PC-3 (cell line): ENCODE results near the gene TSEN54. TPM values are rescaled to one million over a fixed set of nuclear protein-coding genes. Genes with fewer than 3 reads are reported as not detected.

Source experiments
- ATAC-seq: fragments of 200-7000 bp; cut with Tn5 transposase; 2 replicates; pipeline ENCODE4 v1.9.1; 2020; ENCODE audit warnings: mild to moderate bottlenecking, moderate library complexity
- BruUV-seq: library from RNA; stranded (reverse); fragments of 400-500 nt; replicated peaks from 2 replicates; lab custom pipeline; 2021; lab: Mats Ljungman, UMichigan
- CTCF ChIA-PET: fragments of 300-600 bp; sonication (Branson Sonifier 250); formaldehyde crosslinking; loops from one replicate; lab custom pipeline; 2022; ENCODE audit warnings: antibody characterized with exemption; lab: Charles Lee
- POLR2A ChIA-PET: fragments of 300-600 bp; sonication (Branson Sonifier 250); formaldehyde crosslinking; loops from one replicate; lab custom pipeline; 2022; ENCODE audit warnings: antibody characterized with exemption; ENCODE audit not compliant: unreplicated experiment; lab: Charles Lee
- DNase-seq: peaks from one replicate; pipeline ENCODE4 v3.0.0-alpha.2; 2015
- H2AFZ ChIP-seq: fragments of 300-600 bp; sonication (generic); 2 replicates; pipeline ENCODE4 v1.6.0; 2016; ENCODE audit warnings: antibody characterized with exemption, low read length
- H3F3A ChIP-seq: fragments of 300-600 bp; sonication (generic); one replicate; pipeline ENCODE4 v1.6.0; 2017; ENCODE audit warnings: antibody characterized with exemption, low read length, control low read depth, mild to moderate bottlenecking; ENCODE audit not compliant: unreplicated experiment
- H3K27ac ChIP-seq: fragments of 300-600 bp; sonication (generic); 2 replicates; pipeline ENCODE4 v1.5.1; 2016; ENCODE audit warnings: mild to moderate bottlenecking, low read length
- H3K27me3 ChIP-seq: fragments of 300-600 bp; sonication (generic); 2 replicates; pipeline ENCODE4 v1.6.1; 2016; ENCODE audit warnings: low read length, mixed read lengths
- H3K36me3 ChIP-seq: fragments of 300-600 bp; sonication (generic); 2 replicates; pipeline ENCODE4 v1.6.1; 2016; ENCODE audit warnings: low read depth, mixed run types, low read length, mixed read lengths
- H3K4me1 ChIP-seq: fragments of 300-600 bp; sonication (generic); 2 replicates; pipeline ENCODE4 v1.5.1; 2016; ENCODE audit warnings: low read length; ENCODE audit not compliant: insufficient read depth
- H3K4me2 ChIP-seq: fragments of 300-600 bp; sonication (generic); 2 replicates; pipeline ENCODE4 v1.6.0; 2016; ENCODE audit warnings: low read length
- H3K4me3 ChIP-seq: fragments of 300-600 bp; sonication (generic); 2 replicates; pipeline ENCODE4 v1.5.1; 2016; ENCODE audit warnings: mild to moderate bottlenecking, low read length, mixed read lengths
- H3K79me2 ChIP-seq: fragments of 300-600 bp; sonication (generic); 2 replicates; pipeline ENCODE4 v1.6.1; 2017; ENCODE audit warnings: low read length, mixed read lengths
- H3K9ac ChIP-seq: fragments of 300-600 bp; sonication (generic); 2 replicates; pipeline ENCODE4 v1.6.0; 2016; ENCODE audit warnings: mild to moderate bottlenecking, low read length
- H3K9me2 ChIP-seq: fragments of 300-600 bp; sonication (generic); replicated peaks from 2 replicates; pipeline ENCODE4 v1.6.1; 2016; ENCODE audit warnings: mixed run types, low read length, mixed read lengths
- H3K9me3 ChIP-seq: fragments of 300-600 bp; sonication (generic); 2 replicates; pipeline ENCODE4 v1.6.1; 2016; ENCODE audit warnings: low read length, mixed read lengths
- H4K20me1 ChIP-seq: fragments of 300-600 bp; sonication (generic); 2 replicates; pipeline ENCODE4 v1.6.1; 2016; ENCODE audit warnings: low read length, mixed read lengths
- CTCF ChIP-seq: fragments of 300-600 bp; sonication (generic); conservative IDR thresholded peaks from 2 replicates; pipeline ENCODE4 v1.5.1; 2017; ENCODE audit warnings: antibody characterized with exemption, low read depth, mild to moderate bottlenecking, low read length
- EZH2 ChIP-seq: fragments of 300-600 bp; sonication (generic); IDR thresholded peaks from one replicate; pipeline ENCODE4 v1.6.1; 2017; ENCODE audit warnings: antibody characterized with exemption, mild to moderate bottlenecking, low read length; ENCODE audit not compliant: unreplicated experiment
- EZH2phosphoT487 ChIP-seq: fragments of 300-600 bp; sonication (generic); IDR thresholded peaks from 2 replicates; pipeline ENCODE4 v1.6.1; 2018; ENCODE audit warnings: mild to moderate bottlenecking, antibody characterized with exemption, low read length, borderline replicate concordance
- intact Hi-C: fragments of 100-400 bp; cut with micrococcal nuclease; formaldehyde crosslinking; loops from 2 replicates; pipeline ENCODE4 v1.9.0; 2023
- total RNA-seq: library from RNA; depleted of rRNA; stranded (reverse); fragments of >200 nt; gene quantifications from 2 replicates; pipeline ENCODE4 v1.2.3, GENCODE V29; 2014

Gene TSEN54
- total RNA-seq, 1 experiment from 2014 or later = 61.6 TPM

DNA sequence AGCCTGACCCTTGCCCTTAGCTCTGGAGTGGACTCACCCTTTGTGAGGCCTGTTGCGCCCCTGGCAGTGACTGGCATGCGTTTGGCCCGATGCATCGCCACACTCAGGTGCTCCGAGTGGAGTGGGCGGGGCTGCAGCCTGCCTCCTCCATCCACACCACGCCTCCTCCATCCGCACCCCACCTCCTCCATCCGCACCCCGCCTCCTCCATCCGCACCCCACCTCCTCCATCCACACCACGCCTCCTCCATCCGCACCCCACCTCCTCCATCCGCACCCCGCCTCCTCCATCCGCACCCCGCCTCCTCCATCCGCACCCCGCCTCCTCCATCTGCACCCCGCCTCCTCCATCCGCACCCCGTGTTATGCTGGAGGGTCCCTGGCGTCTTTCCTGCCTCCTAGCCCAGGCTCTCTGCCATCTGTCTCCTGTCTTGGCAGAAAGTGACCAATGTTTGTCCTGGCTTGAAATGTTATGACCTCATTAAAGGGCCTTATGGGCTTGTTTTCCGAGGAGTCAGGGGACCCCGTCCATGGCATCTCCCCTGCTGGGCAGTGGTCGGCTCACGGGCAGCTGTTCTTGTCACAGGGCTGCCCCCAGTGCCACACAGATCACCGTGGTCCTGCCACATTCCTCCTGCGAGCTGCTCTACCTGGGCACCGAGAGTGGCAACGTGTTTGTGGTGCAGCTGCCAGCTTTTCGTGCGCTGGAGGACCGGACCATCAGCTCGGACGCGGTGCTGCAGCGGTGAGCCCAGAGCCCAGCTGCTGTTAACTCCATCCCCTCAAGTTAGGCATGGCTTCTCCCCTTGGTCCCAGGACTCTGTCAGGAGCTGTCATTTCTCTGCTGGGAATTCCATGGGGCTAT lies 42.6 kb downstream of the TSEN54 start:
- Histone ChIP-seq H3K9me3 (no peaks in the 10 kb centered on the region), H3K4me1 (peaks cover 35% of the 10 kb centered on the region), H4K20me1 (no peaks in the 10 kb centered on the region), H3K27me3 (no peaks in the 10 kb centered on the region), H3K4me2 (no peak overlapping the region), H2AFZ (no peak overlapping the region), H3K4me3 (no peak overlapping the region), H3F3A (no peaks in the 10 kb centered on the region), H3K27ac (no peak overlapping the region), H3K9ac (no peak overlapping the region), H3K36me3 (peaks cover 9% of the 10 kb centered on the region; the same call in 1 of the 2 replicates), H3K9me2 (no peaks in the 10 kb centered on the region), H3K79me2 (no peaks in the 10 kb centered on the region)
- TF ChIP-seq EZH2 (no peak), CTCF (no peak), EZH2phosphoT487 (no peak)
- intact Hi-C loops = no loop called here
- ChIA-PET CTCF (no interaction called here), POLR2A (interaction anchor here (0.6 to 0.7 kb wide), 2 partner anchors 27 to 34 kb away, joined by 4 to 6 read pairs; partner anchors contain the start of gene LLGL2)
- DNase-seq (no peak), ATAC-seq (no peak)
- no TSS peak for BruUV-seq

DNA sequence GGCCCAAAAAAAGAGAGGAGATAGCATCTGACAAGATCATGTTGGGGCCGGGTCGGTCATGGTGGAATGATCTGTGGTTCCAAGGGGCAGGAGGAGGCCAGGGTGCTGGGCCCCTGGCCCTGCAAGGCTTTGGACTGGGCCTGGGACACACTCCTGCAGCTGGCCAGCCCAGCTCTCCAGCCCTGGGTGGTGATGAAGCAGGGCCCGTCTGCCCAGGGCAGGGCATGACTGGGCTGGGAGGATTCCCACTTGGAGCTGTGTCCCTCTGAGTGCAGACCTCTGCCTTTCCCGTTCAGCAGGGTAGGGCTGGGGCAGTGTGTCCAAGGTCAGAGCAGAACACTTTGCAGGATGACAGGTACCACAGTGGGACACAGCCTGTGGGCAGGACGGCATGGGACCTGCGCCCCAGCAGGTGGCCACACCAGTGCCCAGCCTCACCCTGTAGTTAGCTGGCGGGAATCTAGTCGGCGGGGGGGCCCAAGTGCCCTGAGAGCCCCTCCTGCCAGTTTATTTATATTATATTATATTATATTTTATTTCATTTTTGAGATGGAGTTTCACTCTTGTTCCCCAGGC lies 43.7 kb downstream of the TSEN54 start:
- no peaks in the 10 kb centered on the region for H3K9me2 ChIP-seq
- intact Hi-C loops = no loop called here
- H3K27ac ChIP-seq = no peak overlapping the region
- H3K36me3 ChIP-seq = peaks cover 9% of the 10 kb centered on the region; the same call in 1 of the 2 replicates
- no TSS peak for BruUV-seq
- no peak for DNase-seq
- no peak overlapping the region for H2AFZ ChIP-seq
- no peak overlapping the region for H3K4me3 ChIP-seq
- no peaks in the 10 kb centered on the region for H3K9me3 ChIP-seq
- H3K4me1 ChIP-seq = peaks cover 43% of the 10 kb centered on the region
- H4K20me1 ChIP-seq = no peaks in the 10 kb centered on the region
- no peaks in the 10 kb centered on the region for H3F3A ChIP-seq
- H3K27me3 ChIP-seq = no peaks in the 10 kb centered on the region
- H3K79me2 ChIP-seq = no peaks in the 10 kb centered on the region
- no peak for TF ChIP-seq CTCF
- no peak for TF ChIP-seq EZH2
- TF ChIP-seq EZH2phosphoT487 = no peak
- CTCF ChIA-PET = interaction anchor here (0.6 kb wide), 2 partner anchors 33 to 35 kb away, joined by 3 to 12 read pairs; no protein-coding TSS in a partner anchor
- no peak overlapping the region for H3K4me2 ChIP-seq
- H3K9ac ChIP-seq = no peak overlapping the region
- ATAC-seq = no peak; the same call in 1 of the 2 replicates
- POLR2A ChIA-PET = no interaction called here
